NCI-H82 treated with DMSO at 0.1 percent for 48 hours (cell line): ENCODE results near the gene INTS11.

Experiments used
- DNase-seq: peaks from one replicate; lab custom pipeline; 2025; ENCODE audit not compliant: unreplicated experiment; lab: John Stamatoyannopoulos, UW

INTS11 gene

GRCh38 chr1:1345384-1345783 lies 20.9 kb upstream of the INTS11 start:
- no peak for DNase-seq

GRCh38 chr1:1344655-1345361 lies 20.3 kb upstream of the INTS11 start:
- DNase-seq, result no peak

GRCh38 chr1:1343811-1344421 lies 19.5 kb upstream of the INTS11 start:
- no peak for DNase-seq

GRCh38 chr1:1342584-1343115 lies 18.2 kb upstream of the INTS11 start:
- no peak for DNase-seq

- no peak for DNase-seq
Observed at GRCh38 chr1:1342061-1342562, 17.7 kb upstream of the INTS11 start.

- no peak for DNase-seq
Observed at GRCh38 chr1:1341549-1342021, 17.1 kb upstream of the INTS11 start.

- no peak for DNase-seq
Observed at GRCh38 chr1:1340791-1341548, 16.5 kb upstream of the INTS11 start.

- DNase-seq, result no peak
Observed at GRCh38 chr1:1340185-1340584, 15.7 kb upstream of the INTS11 start.

- DNase-seq, result no peak
Observed at GRCh38 chr1:1338278-1338677, 13.8 kb upstream of the INTS11 start.

GRCh38 chr1:1337793-1338147 lies 13.3 kb upstream of the INTS11 start:
- DNase-seq, result no peak

GRCh38 chr1:1336931-1337792 lies 12.7 kb upstream of the INTS11 start:
- DNase-seq, result no peak

GRCh38 chr1:1336446-1336845 lies 12.0 kb upstream of the INTS11 start:
- DNase-seq, result no peak

- no peak for DNase-seq
Observed at GRCh38 chr1:1335792-1336248, 11.4 kb upstream of the INTS11 start.

GRCh38 chr1:1335283-1335682 lies 10.8 kb upstream of the INTS11 start:
- no peak for DNase-seq

- DNase-seq, result no peak
Observed at GRCh38 chr1:1334835-1335234, 10.4 kb upstream of the INTS11 start.

- DNase-seq, result no peak
Observed at GRCh38 chr1:1333551-1334241, 9.2 kb upstream of the INTS11 start.

GRCh38 chr1:1332774-1333480 lies 8.5 kb upstream of the INTS11 start:
- DNase-seq, result no peak

- DNase-seq, result no peak
Observed at GRCh38 chr1:1332031-1332755, 7.7 kb upstream of the INTS11 start.
